Activated CD4-positive, alpha-beta T cell treated with anti-CD3 and anti-CD28 coated beads, Interleukin-2, amount 50 U/mL, for 16 hours (primary cell): ENCODE results near the gene ESPL1.

Experiments used
- DNase-seq: peaks from one replicate; pipeline ENCODE4 v3.0.0-alpha.2; 2020

ESPL1 gene

GRCh38 chr12:53231921-53232645 is 36.0 kb upstream of the ESPL1 start, which contains the start of gene RARG:
Gene RARG, minus strand, starts transcription at chr12:53232209. Its CDS starts 4,664 bp downstream, at chr12:53227545.
- DNase-seq, result peak; percentile 55

- peak; percentile 42 for DNase-seq
These were observed 35.2 kb upstream of the ESPL1 start for GRCh38 chr12:53232646-53233461.

- no peak for DNase-seq
These were observed 34.4 kb upstream of the ESPL1 start for GRCh38 chr12:53233671-53234121.

- DNase-seq, result no peak
These were observed 33.7 kb upstream of the ESPL1 start for GRCh38 chr12:53234271-53234914.

- no peak for DNase-seq
These were observed 32.9 kb upstream of the ESPL1 start for GRCh38 chr12:53235164-53235563.

GRCh38 chr12:53235742-53236442 is 32.2 kb upstream of the ESPL1 start:
- no peak for DNase-seq

- DNase-seq, result peak; percentile 49
These were observed 31.5 kb upstream of the ESPL1 start for GRCh38 chr12:53236443-53237111.

GRCh38 chr12:53239643-53240258 is 28.3 kb upstream of the ESPL1 start:
- DNase-seq, result no peak

- DNase-seq, result no peak
These were observed 26.3 kb upstream of the ESPL1 start for GRCh38 chr12:53241623-53242412.

GRCh38 chr12:53244337-53244736 is 23.8 kb upstream of the ESPL1 start:
- DNase-seq, result no peak

- no peak for DNase-seq
These were observed 22.8 kb upstream of the ESPL1 start for GRCh38 chr12:53245286-53245685.

GRCh38 chr12:53251477-53252348 is 16.4 kb upstream of the ESPL1 start:
- DNase-seq, result peak; percentile 70

GRCh38 chr12:53252349-53252916 is 15.7 kb upstream of the ESPL1 start:
- no peak for DNase-seq

GRCh38 chr12:53253298-53253697 is 14.8 kb upstream of the ESPL1 start:
- DNase-seq, result no peak

GRCh38 chr12:53254816-53255545 is 13.1 kb upstream of the ESPL1 start:
- DNase-seq, result no peak

GRCh38 chr12:53255996-53256395 is 12.1 kb upstream of the ESPL1 start:
- DNase-seq, result no peak

GRCh38 chr12:53258541-53259539 is 9.3 kb upstream of the ESPL1 start:
- no peak for DNase-seq

GRCh38 chr12:53259891-53260290 is 8.2 kb upstream of the ESPL1 start:
- DNase-seq, result no peak
